COLO668 (cell line): ENCODE data around the gene GDF7.
"Not testable (repeated sequence)": the region's sequence is repeated elsewhere in the genome, so short reads cannot be mapped to it uniquely, and the experiment has no call there.

ENCODE experiments used
- DNase-seq: peaks from one replicate; lab custom pipeline; 2025; ENCODE audit not compliant: unreplicated experiment; lab: John Stamatoyannopoulos, UW

The GDF7 gene

DNA sequence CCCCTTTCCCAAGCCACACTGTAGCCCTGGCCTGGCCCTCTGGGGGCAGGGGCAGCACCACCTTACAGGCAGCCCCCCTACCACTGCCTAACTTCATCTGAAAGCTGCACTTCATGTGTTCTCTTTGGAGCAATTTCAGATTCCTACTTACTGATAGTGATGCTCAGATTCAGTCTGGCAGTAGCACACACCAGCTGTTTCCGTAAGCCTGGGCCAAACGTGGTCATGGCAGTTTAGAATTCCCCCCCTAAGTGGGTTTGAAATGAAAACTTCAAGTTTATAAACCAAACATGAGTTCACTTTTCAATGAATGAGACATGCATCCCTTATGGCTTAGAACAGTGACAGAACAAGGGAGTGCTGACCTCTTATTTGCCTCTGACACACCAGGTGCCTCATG lies 29.4 kb downstream of the GDF7 start:
- no peak for DNase-seq

DNA sequence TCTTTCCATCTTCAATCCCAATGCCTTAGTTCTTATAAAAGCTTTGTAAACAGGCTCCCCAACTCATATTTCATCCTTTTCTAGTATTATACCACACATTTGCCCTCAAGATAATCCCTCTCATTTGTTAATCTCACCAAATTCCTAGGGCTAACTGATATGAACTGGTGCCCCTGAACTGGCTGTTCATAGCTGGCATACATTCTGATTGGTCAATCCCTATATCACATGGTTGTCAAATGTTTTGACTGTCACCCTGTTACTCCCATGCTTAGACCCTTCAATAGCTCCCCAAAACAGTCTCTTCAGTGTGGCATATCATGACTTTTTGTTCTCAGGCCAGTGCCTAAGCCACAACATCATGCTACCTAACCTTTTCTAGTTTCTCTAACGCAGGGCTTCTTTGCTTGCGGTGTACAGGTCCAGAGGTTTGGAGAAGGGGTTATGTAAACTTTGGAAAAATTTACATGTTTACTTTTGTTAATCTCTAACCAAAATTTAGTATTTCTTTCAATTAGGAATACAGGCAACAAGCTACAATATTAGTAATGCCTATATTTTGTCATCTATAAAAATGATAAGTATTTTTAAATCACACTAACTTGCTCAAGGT lies 30.5 kb downstream of the GDF7 start:
- no peak for DNase-seq

DNA sequence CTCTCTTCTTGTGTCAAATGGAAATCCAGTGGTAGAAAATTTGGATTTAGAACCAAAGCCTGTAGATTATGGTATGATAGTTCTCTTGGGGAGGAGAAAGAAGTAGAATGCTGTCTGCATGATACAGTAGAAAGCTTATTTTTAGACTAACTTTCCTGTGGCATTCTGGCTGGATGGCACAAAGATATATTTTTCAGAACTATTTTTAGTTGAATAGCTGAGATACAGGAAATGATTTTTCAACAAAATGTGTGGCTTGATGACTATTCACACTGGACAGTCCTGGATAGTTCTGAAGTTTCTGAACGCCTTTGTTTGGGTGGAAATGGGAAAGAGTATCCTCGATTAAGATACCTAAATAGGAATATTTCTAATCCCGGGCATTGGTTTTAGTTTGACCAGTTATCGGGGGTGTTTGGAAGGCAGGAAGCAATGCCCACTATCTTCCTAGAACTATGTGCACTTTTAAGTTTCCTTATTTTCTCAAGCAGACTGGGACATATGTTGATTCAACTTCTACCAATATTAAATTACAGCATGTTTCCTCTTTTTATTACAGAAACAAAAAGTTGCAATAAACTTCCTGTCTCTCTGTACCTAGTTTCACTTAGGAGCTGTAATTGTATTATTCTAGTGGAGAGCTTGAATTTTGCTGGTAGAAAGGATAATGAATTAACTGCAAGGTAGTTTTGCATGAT lies 32.1 kb downstream of the GDF7 start:
- DNase-seq: no peak

- DNase-seq: no peak
Observed at GRCh38 chr2:20702563-20702962, 35.6 kb downstream of the GDF7 start.

DNA sequence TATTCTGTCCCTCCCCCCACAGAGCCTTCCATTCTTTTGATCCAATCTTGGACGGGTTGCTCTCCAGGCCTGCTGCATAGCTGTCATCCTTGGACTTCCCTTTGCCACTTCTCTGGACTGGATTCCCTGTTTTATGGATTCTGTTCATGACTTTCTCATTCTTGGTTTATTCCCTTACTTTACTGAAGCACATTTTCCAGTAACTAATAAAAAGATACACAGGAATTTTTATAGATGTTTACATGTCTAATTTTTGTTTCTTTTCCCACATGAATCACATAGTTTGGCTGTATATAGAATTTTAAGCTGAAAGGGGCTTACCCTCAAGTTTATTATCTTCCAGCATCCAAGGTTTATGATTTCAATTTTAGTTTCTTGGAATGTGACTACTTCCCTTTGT lies 37.9 kb downstream of the GDF7 start:
- DNase-seq: no peak

- no peak for DNase-seq
Observed at GRCh38 chr2:20706217-20706616, 39.3 kb downstream of the GDF7 start.

DNA sequence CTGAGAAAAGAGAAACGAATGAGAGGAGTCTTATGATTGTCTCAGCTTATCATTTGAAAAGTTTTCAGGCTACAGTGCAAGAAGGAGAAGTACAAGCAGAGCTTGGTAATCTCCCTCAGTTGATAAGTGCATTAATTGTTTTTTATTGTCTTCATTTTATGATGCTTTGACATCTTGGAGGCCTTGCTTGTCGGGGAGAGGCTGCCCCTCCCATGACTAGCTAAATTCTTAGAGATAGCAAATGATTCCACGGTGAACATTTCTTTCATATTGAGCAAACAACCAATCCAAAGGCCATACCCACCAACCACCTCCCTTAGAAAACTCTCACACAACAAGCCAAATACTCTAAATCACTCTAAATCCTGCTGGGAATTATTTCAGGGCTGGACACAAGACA lies 39.8 kb downstream of the GDF7 start:
- DNase-seq: no peak

DNA sequence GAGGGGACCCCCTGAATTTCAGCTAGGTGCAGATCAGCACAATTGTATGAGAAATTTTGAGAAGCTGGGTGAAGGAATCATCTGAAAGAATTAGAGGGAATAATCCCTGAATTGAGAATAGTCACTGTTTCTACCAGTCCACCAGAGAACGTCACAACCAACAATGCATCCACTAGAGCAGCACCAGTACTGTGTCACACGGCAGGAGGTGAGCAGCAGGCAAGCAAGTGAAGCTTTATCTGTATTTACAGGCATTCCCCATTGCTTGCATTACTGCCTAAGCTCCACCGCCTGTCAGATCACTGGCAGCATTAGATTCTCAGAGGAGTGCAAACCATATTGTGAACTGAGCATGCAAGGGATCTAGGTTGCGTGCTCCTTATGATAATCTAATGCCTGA lies 40.7 kb downstream of the GDF7 start:
- DNase-seq: no peak

DNA sequence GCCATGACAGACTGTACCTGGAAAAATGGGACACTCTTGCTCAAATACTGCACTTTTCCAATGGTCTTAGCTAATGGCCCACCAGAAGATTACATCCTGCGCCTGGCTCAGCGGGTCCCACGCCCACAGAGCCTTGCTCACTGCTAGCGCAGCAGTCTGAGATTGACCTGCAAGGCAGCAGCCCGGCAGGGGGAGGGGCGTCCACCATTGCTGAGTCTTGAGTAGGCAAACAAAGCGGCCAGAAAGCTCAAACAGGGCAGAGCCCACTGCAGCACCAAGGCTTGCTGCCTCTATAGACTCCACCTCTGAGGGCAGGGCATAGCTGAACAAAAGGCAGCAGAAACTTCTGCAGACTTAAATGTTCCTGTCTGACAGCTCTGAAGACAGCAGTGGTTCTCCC lies 44.7 kb downstream of the GDF7 start:
- DNase-seq: not testable (repeated sequence)

DNA sequence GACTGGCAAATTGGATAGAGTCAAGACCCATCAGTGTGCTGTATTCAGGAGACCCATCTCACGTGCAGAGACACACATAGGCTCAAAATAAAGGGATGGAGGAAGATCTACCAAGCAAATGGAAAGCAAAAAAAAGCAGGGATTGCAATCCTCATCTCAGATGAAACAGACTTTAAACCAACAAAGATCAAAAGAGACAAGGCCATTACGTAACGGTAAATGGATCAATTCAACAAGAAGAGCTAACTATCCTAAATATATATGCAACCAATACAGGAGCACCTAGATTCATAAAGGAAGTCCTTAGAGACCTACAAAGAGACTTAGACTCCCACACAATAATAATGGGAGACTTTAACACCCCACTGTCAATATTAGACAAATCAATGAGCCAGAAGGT lies 46.6 kb downstream of the GDF7 start:
- not testable (repeated sequence) for DNase-seq

DNA sequence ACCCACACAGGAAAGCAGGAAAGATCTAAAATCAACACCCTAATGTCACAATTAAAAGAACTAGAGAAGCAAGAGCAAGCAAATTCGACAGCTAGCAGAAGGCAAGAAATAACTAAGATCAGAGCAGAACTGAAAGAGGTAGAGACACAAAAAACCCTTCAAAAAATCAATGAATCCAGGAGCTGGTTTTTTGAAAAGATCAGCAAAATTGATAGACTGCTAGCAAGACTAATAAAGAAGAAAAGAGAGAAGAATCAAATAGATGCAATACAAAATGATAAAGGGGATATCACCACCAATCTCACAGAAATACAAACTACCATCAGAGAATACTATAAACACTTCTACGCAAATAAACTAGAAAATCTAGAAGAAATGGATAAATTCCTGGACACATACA lies 47.5 kb downstream of the GDF7 start:
- not testable (repeated sequence) for DNase-seq

GRCh38 chr2:20716164-20716563 lies 49.2 kb downstream of the GDF7 start:
- not testable (repeated sequence) for DNase-seq

DNA sequence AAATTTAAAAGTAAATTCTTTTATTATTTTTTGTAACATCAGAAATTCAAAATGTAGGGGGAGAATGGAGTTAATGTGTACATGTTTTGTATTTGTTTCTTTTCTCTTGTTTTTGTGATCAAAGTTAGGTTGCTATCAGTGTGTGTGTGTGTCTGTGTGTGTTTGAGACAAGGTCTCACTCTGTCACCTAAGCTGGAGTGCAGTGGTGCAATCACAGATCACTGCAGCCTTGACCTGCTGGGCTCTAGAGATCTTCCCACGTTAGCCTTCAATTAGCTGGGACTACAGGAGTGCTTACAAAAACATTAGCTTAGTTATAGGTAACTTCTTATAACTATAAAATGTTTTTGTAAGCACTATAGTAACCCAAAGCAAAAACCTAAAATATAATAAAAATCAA lies 50.7 kb downstream of the GDF7 start:
- no peak for DNase-seq

DNA sequence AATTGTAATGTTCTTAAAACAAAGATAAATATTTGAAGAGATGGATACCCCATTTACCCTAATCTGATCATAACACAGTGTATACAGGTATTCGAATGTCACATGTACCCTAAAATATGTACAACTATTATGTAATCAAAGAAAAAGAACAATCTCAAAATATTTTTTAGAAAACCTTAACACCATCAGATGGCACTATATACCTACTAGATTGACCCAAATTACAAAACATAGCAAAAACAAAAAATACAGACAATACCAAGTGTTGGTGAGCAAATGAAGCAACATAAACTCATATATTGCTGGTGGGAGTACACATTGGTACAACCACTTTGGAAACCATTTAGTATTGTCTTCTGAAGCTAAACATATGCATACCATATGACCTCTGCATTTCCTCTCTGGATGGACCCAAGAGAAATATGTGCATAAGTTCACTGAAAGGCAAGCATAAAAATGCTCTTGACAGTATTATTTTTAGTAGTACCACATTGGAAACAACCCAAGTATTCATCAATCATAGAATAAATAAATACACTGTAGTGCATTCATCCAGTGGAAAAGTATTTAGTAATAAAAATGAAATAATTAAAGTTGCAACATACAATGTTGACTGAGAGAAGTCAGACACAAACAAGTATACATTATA lies 55.8 kb downstream of the GDF7 start:
- no peak for DNase-seq

- DNase-seq: no peak
Observed at GRCh38 chr2:20723543-20723942, 56.6 kb downstream of the GDF7 start.

DNA sequence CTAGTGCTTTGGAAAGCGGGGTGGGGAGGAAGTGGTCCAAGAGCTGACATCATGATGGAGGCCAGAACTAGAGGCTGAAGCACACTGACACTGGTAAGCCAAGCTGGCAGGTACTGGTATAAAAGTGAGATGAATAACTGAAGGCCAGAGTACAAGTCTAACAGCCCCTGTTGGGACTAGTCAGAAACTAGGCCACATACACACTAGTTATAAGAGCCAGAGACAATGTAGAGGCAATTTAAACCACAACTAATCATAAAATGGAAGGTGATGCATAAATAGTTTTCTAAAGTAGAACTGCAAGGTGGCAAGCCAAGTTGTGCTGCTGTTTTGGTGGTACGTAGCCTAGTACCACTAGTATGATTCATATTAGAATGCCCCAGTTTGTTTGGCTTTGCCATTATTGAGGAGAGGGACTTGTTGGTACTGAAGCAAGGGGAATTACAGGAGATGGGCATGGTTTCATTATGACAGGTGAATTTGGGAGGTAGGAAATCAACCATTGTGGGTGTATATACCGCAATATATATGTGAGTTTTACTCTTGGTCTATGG lies 57.6 kb downstream of the GDF7 start:
- DNase-seq: no peak

DNA sequence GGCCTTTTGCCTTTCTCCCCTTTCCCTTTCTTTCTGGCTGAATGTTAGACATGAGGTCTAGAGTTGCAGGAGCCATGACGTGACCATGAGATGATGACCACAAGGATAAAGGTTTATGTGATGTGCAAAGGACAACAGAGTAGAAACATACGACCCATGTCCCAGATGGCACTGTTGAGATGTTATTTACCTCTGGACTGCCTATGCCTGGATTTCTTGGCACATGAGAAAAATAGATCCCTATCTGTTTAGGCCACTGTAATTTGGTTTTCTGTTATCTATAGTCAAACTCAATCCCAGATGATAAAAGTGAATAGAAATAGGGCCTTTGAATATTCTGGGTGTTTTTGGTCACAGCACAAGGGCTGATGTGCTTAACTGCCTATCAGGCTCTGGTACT lies 58.8 kb downstream of the GDF7 start:
- no peak for DNase-seq

DNA sequence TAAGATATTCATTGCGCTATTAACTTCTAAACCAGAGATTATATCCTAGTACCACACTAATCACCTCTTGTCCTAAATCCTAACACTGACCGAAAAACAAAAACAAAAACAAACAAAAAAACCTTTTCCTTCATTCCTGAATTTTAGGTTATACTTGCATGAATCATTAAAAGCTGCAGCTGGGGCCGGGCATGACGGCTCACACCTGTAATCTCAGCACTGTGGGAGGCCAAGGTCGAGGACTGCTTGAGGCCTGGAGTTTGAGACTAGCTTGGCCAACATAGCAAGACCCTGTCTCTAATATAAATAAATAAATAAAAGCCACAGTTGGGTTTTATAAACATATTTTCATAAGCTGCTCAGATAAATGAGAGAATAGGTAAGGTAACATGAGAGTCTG lies 60.0 kb downstream of the GDF7 start:
- DNase-seq: no peak

DNA sequence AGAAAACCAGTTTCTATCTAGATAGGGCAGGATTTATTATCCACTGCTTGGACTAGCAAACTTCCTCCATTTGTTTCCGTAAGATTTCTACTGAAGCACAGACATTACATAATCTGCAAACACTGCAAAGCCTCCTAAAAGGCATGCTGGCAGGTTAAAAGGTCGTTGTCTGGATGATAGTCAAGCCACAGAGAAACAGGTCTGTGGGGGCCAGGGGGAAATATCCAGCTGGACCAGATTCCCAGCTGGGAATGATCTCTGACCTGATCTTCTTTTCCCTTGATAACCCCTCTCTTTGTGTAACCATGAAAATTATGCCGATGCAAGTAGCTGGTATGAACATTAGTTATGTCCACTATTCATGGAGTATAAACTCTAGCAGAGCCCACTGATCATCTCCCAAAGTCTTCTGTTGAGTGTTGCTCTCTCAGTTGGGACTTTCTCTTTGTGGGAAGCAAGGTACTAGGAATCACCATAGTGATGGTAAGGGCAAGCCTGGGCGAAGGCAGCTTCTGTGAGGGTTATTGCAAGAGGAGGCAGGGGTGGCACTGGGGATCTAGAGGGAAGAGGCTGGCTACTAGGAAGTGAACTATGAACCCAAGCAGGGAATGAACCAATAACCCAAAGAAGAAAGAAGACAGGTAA lies 61.3 kb downstream of the GDF7 start:
- no peak for DNase-seq
